Chondrocyte (in vitro differentiated cells): ENCODE data around the gene PTK7. TPM values are rescaled to one million over a fixed set of nuclear protein-coding genes. Genes with fewer than 3 reads are reported as not detected.
"Not testable (repeated sequence)": the region's sequence is repeated elsewhere in the genome, so short reads cannot be mapped to it uniquely, and the experiment has no call there.

ENCODE experiments used
- DNase-seq: peaks from one replicate; pipeline ENCODE4 v3.0.0; 2021; ENCODE audit warnings: mixed read lengths, low spot score
- H3K27ac Mint-ChIP-seq: one replicate; pipeline ENCODE4 v1.8.0; 2021; ENCODE audit warnings: mild to moderate bottlenecking, moderate library complexity, mixed read lengths; ENCODE audit not compliant: unreplicated experiment
- H3K27me3 Mint-ChIP-seq: 2 replicates; pipeline ENCODE4 v1.8.0; 2021; ENCODE audit warnings: low read depth, mixed read lengths
- H3K36me3 Mint-ChIP-seq: 2 replicates; pipeline ENCODE4 v1.8.0; 2021; ENCODE audit warnings: low read depth, mixed read lengths
- H3K4me1 Mint-ChIP-seq: 2 replicates; pipeline ENCODE4 v1.8.0; 2021; ENCODE audit warnings: low read depth, mild to moderate bottlenecking, mixed read lengths
- H3K4me3 Mint-ChIP-seq: one replicate; pipeline ENCODE4 v1.8.0; 2021; ENCODE audit warnings: mild to moderate bottlenecking, moderate library complexity, mixed read lengths; ENCODE audit not compliant: unreplicated experiment
- H3K9me3 Mint-ChIP-seq: 2 replicates; pipeline ENCODE4 v1.8.0; 2021; ENCODE audit warnings: low read depth, mixed read lengths
- total RNA-seq: library from RNA; stranded (reverse); gene quantifications from 3 replicates; pipeline ENCODE4 v1.2.1, GENCODE V29; 2021
- TF ChIP-seq, protein P1 (sequence below): fragments of 200-600 bp; sonication (generic); IDR thresholded peaks from 2 replicates; pipeline ENCODE4 v1.5.0; 2021; ENCODE audit warnings: antibody characterized with exemption, mild to moderate bottlenecking, moderate library complexity

Gene PTK7
- total RNA-seq, 1 donor from 2014 or later: 288 TPM

- TF ChIP-seq, protein P1, sequence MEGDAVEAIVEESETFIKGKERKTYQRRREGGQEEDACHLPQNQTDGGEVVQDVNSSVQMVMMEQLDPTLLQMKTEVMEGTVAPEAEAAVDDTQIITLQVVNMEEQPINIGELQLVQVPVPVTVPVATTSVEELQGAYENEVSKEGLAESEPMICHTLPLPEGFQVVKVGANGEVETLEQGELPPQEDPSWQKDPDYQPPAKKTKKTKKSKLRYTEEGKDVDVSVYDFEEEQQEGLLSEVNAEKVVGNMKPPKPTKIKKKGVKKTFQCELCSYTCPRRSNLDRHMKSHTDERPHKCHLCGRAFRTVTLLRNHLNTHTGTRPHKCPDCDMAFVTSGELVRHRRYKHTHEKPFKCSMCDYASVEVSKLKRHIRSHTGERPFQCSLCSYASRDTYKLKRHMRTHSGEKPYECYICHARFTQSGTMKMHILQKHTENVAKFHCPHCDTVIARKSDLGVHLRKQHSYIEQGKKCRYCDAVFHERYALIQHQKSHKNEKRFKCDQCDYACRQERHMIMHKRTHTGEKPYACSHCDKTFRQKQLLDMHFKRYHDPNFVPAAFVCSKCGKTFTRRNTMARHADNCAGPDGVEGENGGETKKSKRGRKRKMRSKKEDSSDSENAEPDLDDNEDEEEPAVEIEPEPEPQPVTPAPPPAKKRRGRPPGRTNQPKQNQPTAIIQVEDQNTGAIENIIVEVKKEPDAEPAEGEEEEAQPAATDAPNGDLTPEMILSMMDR: no peak
- Mint-ChIP-seq H3K4me1 (peaks cover 9% of the 10 kb centered on the region), H3K27ac (peak overlapping the region; percentile 54), H3K36me3 (peaks cover 1% of the 10 kb centered on the region), H3K27me3 (no peaks in the 10 kb centered on the region), H3K9me3 (no peaks in the 10 kb centered on the region), H3K4me3 (no peak overlapping the region)
- peak; percentile 7 for DNase-seq
Measured at GRCh38 chr6:43103253-43103876, 27.3 kb downstream of the PTK7 start.

DNA sequence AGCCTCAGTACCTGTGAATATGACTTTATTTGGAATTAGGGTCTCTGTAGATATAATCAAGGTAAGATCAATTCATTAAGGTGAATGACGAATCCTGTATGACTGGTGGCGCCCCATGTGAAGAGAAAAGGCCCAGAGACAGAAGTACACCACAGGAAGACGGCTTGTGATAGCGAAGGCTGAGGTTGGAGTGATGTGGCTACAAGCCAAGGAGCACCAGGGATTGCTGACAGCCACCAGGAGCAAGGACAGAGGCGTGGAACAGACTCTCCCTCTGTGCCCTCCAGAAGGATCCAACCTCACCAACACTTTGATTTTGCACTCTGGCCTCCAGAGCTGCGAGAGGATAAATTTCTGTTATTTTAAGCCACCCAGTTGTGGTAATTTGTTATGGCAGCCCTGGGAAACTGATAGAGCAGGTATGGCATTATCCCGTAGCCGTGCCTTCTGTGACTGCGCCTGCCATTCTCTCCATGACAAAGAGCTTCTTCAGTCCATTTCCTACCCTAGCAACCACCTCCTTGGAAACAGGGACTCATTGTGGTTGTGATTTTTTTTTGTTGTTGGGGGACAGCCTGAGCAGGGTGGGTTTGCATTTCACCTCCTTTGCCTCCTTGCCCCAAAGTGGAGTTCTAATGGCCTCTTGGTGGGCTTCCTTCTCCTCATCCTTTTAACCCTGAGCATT lies 29.6 kb downstream of the PTK7 start:
- no peak overlapping the region for H3K4me3 Mint-ChIP-seq
- peak; percentile 11 for DNase-seq
- TF ChIP-seq, protein P1: no peak
- H3K27me3 Mint-ChIP-seq: no peaks in the 10 kb centered on the region
- H3K9me3 Mint-ChIP-seq: no peaks in the 10 kb centered on the region
- peaks cover 1% of the 10 kb centered on the region for H3K36me3 Mint-ChIP-seq
- H3K4me1 Mint-ChIP-seq: peaks cover 3% of the 10 kb centered on the region
- peak overlapping the region; percentile 51 for H3K27ac Mint-ChIP-seq

- no peak overlapping the region for H3K4me3 Mint-ChIP-seq
- DNase-seq: peak; percentile 7
- peaks cover 1% of the 10 kb centered on the region for H3K36me3 Mint-ChIP-seq
- H3K27ac Mint-ChIP-seq: no peak overlapping the region
- no peaks in the 10 kb centered on the region for H3K27me3 Mint-ChIP-seq
- H3K9me3 Mint-ChIP-seq: no peaks in the 10 kb centered on the region
- TF ChIP-seq, protein P1: no peak
- H3K4me1 Mint-ChIP-seq: peaks cover 3% of the 10 kb centered on the region
Measured at GRCh38 chr6:43107344-43108062, 31.4 kb downstream of the PTK7 start.

DNA sequence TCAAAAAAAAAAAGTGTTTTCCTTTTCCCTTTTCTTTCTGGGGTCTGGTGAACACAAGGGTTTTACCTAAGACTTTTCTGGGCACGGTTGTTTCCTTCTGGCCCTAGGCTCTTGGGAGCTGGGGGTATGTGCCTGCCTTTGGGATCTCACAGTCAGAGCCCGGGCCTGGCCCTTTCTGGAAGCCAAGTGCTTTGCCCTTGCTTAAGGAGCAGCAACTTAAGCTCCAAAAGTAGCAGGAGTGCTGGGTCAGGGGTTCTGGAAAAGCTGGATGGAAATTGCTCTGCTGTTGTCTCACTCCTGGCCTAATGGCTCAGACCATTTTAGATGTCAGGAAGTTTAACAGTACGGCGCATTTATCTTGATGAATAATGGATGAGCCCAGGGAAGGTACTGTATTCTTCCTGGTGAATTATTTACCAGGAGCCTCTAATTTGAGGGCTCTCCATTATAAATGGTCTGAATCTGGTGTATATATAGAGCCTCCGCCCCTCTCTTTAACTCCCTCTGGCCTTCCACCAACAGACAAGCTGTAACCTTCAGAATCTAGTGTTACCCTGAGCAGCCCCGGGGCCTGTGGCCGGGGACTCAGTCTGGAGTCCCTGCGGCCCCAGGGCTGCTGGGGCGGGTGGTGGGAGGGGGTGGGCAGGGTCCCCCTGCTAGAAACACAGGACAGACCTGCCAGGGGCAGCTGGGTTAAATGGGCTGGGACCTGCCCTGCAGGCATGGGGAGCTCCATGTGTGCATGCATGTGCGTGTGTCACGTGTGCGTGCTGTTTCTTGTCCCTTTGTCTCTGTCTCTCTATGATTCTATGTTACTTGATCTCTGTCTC lies 37.5 kb downstream of the PTK7 start:
- Mint-ChIP-seq H3K27ac (peak overlapping the region; percentile 100), H3K36me3 (no peaks in the 10 kb centered on the region), H3K9me3 (no peaks in the 10 kb centered on the region), H3K4me3 (peak overlapping the region; percentile 67), H3K27me3 (no peaks in the 10 kb centered on the region), H3K4me1 (peaks cover 46% of the 10 kb centered on the region)
- peak; percentile 56 for DNase-seq
- TF ChIP-seq, protein P1: no peak

DNA sequence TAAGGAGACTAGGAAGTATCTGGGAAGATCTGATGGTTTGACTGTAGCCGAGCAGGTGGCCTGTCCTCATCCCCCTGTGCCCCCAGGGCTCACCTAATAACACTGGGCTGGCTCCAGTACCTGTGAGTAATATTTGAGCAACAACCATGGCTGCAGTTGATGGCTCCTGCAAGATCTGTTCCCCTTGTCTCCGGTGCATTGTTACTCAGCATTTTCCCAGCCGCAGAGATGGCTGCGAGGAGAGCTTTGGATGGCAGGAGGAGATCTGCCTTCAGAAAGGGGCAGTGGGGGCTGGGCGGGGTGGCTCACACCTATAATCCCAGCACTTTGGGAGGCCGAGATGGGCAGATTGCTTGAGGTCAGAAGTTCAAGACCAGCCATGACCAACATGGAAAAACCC lies 39.3 kb downstream of the PTK7 start:
- H3K27ac Mint-ChIP-seq: peak overlapping the region; percentile 99
- peaks cover 62% of the 10 kb centered on the region for H3K4me1 Mint-ChIP-seq
- DNase-seq: peak; percentile 58
- no peaks in the 10 kb centered on the region for H3K27me3 Mint-ChIP-seq
- TF ChIP-seq, protein P1: no peak
- no peaks in the 10 kb centered on the region for H3K36me3 Mint-ChIP-seq
- no peak overlapping the region for H3K4me3 Mint-ChIP-seq
- no peaks in the 10 kb centered on the region for H3K9me3 Mint-ChIP-seq

DNA sequence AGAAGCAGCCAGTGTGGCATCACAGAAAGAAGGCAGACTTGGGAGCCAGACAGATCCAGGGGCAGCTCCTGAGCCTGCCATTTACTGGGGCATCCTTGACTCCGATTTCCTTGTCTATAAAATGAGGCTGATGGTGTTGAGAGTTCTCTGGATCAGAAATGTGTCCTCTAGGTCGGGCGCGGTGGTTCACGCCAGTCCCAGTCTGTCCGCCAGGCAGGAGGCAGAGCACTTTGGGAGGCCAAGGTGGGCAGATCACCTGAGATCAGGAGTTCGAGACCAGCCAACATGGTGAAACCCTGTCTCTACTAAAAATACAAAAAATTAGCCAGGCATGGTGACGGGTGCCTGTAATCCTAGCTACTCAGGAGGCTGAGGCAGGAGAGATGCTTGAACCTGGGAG lies 41.4 kb downstream of the PTK7 start:
- Mint-ChIP-seq H3K27ac (peak overlapping the region; percentile 99), H3K4me1 (peaks cover 83% of the 10 kb centered on the region)
- DNase-seq, H3K36me3 Mint-ChIP-seq, H3K9me3 Mint-ChIP-seq, H3K27me3 Mint-ChIP-seq, H3K4me3 Mint-ChIP-seq: not testable (repeated sequence)
